HG02840 (cell line): ENCODE data around the gene MUC5B.
"Not testable (repeated sequence)": the region's sequence is repeated elsewhere in the genome, so short reads cannot be mapped to it uniquely, and the experiment has no call there.

ENCODE experiments used
- ATAC-seq: cut with Tn5 transposase; IDR thresholded peaks from one replicate; pipeline ENCODE4 v1.9.1; 2021; ENCODE audit warnings: mild to moderate bottlenecking, moderate library complexity, moderate number of reproducible peaks; ENCODE audit not compliant: unreplicated experiment, low FRiP score

MUC5B gene

GRCh38 chr11:1201395-1202153 lies 21.3 kb upstream of the MUC5B start:
- ATAC-seq, result no peak

- ATAC-seq, result no peak
These were observed 20.6 kb upstream of the MUC5B start for GRCh38 chr11:1202154-1202775.

- ATAC-seq, result no peak
These were observed 19.9 kb upstream of the MUC5B start for GRCh38 chr11:1202776-1203504.

- ATAC-seq, result no peak
These were observed 19.2 kb upstream of the MUC5B start for GRCh38 chr11:1203505-1204271.

GRCh38 chr11:1204381-1205101 lies 18.3 kb upstream of the MUC5B start:
- no peak for ATAC-seq

- no peak for ATAC-seq
These were observed 17.5 kb upstream of the MUC5B start for GRCh38 chr11:1205121-1205986.

- ATAC-seq, result no peak
These were observed 16.9 kb upstream of the MUC5B start for GRCh38 chr11:1205987-1206331.

GRCh38 chr11:1206391-1207271 lies 16.2 kb upstream of the MUC5B start:
- no peak for ATAC-seq

- no peak for ATAC-seq
These were observed 15.3 kb upstream of the MUC5B start for GRCh38 chr11:1207401-1208143.

- no peak for ATAC-seq
These were observed 14.8 kb upstream of the MUC5B start for GRCh38 chr11:1208144-1208393.

- no peak for ATAC-seq
These were observed 14.2 kb upstream of the MUC5B start for GRCh38 chr11:1208394-1209261.

GRCh38 chr11:1209371-1210057 lies 13.4 kb upstream of the MUC5B start:
- no peak for ATAC-seq

- ATAC-seq, result no peak
These were observed 11.0 kb upstream of the MUC5B start for GRCh38 chr11:1211838-1212237.

- not testable (repeated sequence) for ATAC-seq
These were observed 7.0 kb upstream of the MUC5B start for GRCh38 chr11:1215826-1216225.

GRCh38 chr11:1217151-1217550 lies 5.7 kb upstream of the MUC5B start:
- no peak for ATAC-seq

GRCh38 chr11:1218256-1218787 lies 4.5 kb upstream of the MUC5B start:
- no peak for ATAC-seq
